Neural cell (in vitro differentiated cells): ENCODE data around the gene CNKSR2. TPM values are rescaled to one million over a fixed set of nuclear protein-coding genes. Genes with fewer than 3 reads are reported as not detected.

Source experiments
- H2AFZ ChIP-seq: fragments of 200-600, 300-800 bp; sonication (generic), shearing (Covaris generic); 2 replicates; pipeline ENCODE4 v1.6.0; 2014; ENCODE audit warnings: low read depth, mild to moderate bottlenecking, antibody characterized with exemption, low read length, moderate library complexity
- H3F3A ChIP-seq: fragments of 200-600 bp; shearing (Covaris generic); 2 replicates; pipeline ENCODE4 v1.6.1; 2016; ENCODE audit warnings: mild to moderate bottlenecking, moderate library complexity, mixed read lengths, antibody characterized with exemption, low read length; ENCODE audit not compliant: insufficient read depth, poor library complexity, severe bottlenecking
- H3K27ac ChIP-seq: fragments of 200-600, 300-800 bp; sonication (generic), shearing (Covaris generic); 2 replicates; pipeline ENCODE4 v1.5.1; 2014; ENCODE audit warnings: mild to moderate bottlenecking, low read length, moderate library complexity
- H3K27me3 ChIP-seq: fragments of 300-800, 200-600 bp; sonication (generic), shearing (Covaris generic); 2 replicates; pipeline ENCODE4 v1.6.0; 2014; ENCODE audit warnings: mild to moderate bottlenecking, low read depth, low read length, moderate library complexity; ENCODE audit not compliant: insufficient read depth
- H3K36me3 ChIP-seq: fragments of 300-800, 200-600 bp; sonication (generic), shearing (Covaris generic); 2 replicates; pipeline ENCODE4 v1.5.1; 2014; ENCODE audit warnings: mild to moderate bottlenecking, antibody characterized with exemption, low read length, moderate library complexity; ENCODE audit not compliant: insufficient read depth
- H3K4me2 ChIP-seq: fragments of 300-800, 200-600 bp; sonication (generic), shearing (Covaris generic); 2 replicates; pipeline ENCODE4 v1.6.0; 2014; ENCODE audit warnings: mild to moderate bottlenecking, low read length
- H3K4me3 ChIP-seq: fragments of 300-800, 200-600 bp; sonication (generic), shearing (Covaris generic); 2 replicates; pipeline ENCODE4 v1.5.1; 2014; ENCODE audit warnings: mild to moderate bottlenecking, low read length, moderate library complexity
- H3K79me2 ChIP-seq: fragments of 200-600 bp; shearing (Covaris generic); replicated peaks from 2 replicates; pipeline ENCODE4 v1.6.0; 2014; ENCODE audit warnings: mild to moderate bottlenecking, low read length, moderate library complexity; ENCODE audit not compliant: insufficient read depth
- H3K9ac ChIP-seq: fragments of 300-800, 200-600 bp; sonication (generic), shearing (Covaris generic); 2 replicates; pipeline ENCODE4 v1.6.1; 2016; ENCODE audit warnings: mild to moderate bottlenecking, low read length, mixed read lengths
- H3K9me2 ChIP-seq: fragments of 200-600 bp; shearing (Covaris generic); 2 replicates; pipeline ENCODE4 v1.6.1; 2016; ENCODE audit warnings: mild to moderate bottlenecking, low read length, mixed read lengths; ENCODE audit not compliant: insufficient read depth
- H3K9me3 ChIP-seq: fragments of 200-600, 300-800 bp; sonication (generic), shearing (Covaris generic); 2 replicates; pipeline ENCODE4 v1.6.1; 2016; ENCODE audit warnings: mild to moderate bottlenecking, mixed run types, low read length, moderate library complexity, mixed read lengths
- H4K20me1 ChIP-seq: fragments of 200-600 bp; shearing (Covaris generic); 2 replicates; pipeline ENCODE4 v1.6.1; 2016; ENCODE audit warnings: mild to moderate bottlenecking, mixed run types; ENCODE audit not compliant: insufficient read depth
- EP300 ChIP-seq: fragments of 450-650 bp; conservative IDR thresholded peaks from 2 replicates; pipeline ENCODE4 v1.6.1; 2014; ENCODE audit warnings: antibody characterized with exemption, mild to moderate bottlenecking, moderate library complexity; ENCODE audit not compliant: poor library complexity, severe bottlenecking
- EZH2 ChIP-seq: fragments of 200-600, 300-800 bp; shearing (Covaris generic), sonication (generic); IDR thresholded peaks from 2 replicates; pipeline ENCODE4 v1.6.1; 2014; ENCODE audit warnings: antibody characterized with exemption, low read length, borderline replicate concordance, mild to moderate bottlenecking; ENCODE audit not compliant: insufficient read depth, poor library complexity, severe bottlenecking
- MXI1 ChIP-seq: fragments of 450-650 bp; conservative IDR thresholded peaks from 2 replicates; pipeline ENCODE4 v1.6.1; 2014; ENCODE audit warnings: antibody characterized with exemption, mild to moderate bottlenecking; ENCODE audit not compliant: poor library complexity, severe bottlenecking
- POLR2AphosphoS5 ChIP-seq: IDR thresholded peaks from 2 replicates; pipeline ENCODE4 v1.6.1; 2012
- RAD21 ChIP-seq: fragments of 450-650 bp; conservative IDR thresholded peaks from 2 replicates; pipeline ENCODE4 v1.6.1; 2014; ENCODE audit warnings: antibody characterized with exemption, mild to moderate bottlenecking, moderate library complexity
- SMC3 ChIP-seq: fragments of 450-650 bp; conservative IDR thresholded peaks from 2 replicates; pipeline ENCODE4 v1.6.1; 2014; ENCODE audit warnings: antibody characterized with exemption, mild to moderate bottlenecking, moderate library complexity; ENCODE audit not compliant: poor library complexity
- TAF1 ChIP-seq: IDR thresholded peaks from 2 replicates; pipeline ENCODE4 v1.6.1; 2012; ENCODE audit warnings: low read depth
- polyA plus RNA-seq: library from polyadenylated mRNA; depleted of rRNA; stranded (reverse); fragments of >200 nt; gene quantifications from 2 replicates; pipeline ENCODE4 v1.2.3, GENCODE V29; 2014
- TF ChIP-seq, protein P1 (sequence below): IDR thresholded peaks from 2 replicates; pipeline ENCODE4 v1.6.1; 2012; ENCODE audit warnings: borderline replicate concordance
- TF ChIP-seq, protein P2 (sequence below): fragments of 450-650 bp; IDR thresholded peaks from 2 replicates; pipeline ENCODE4 v1.5.1; 2014; ENCODE audit warnings: antibody characterized with exemption, mild to moderate bottlenecking, moderate library complexity; ENCODE audit not compliant: poor library complexity, severe bottlenecking

CNKSR2 gene
- polyA plus RNA-seq, 1 donor from 2014 or later = 31.1 TPM

DNA sequence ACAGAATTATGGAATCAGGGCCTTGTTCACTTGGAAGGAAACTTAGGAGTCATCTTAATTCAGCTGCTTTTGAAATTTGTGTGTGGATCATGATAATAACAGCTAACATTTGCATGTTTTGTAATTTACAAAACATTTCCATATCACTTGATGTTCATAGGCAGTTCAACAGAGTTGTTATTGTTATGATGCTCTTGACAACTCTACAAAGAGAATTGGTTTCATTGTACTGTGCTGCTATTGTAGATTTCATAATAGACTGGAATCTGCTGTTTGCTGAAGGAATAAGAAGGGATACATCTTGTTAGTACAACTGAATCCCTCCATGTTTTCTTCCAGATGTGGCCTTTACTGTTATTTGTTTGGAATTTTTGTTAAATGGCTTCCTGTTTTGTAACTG lies 83.5 kb downstream of the CNKSR2 start:
- TF ChIP-seq, protein P1, sequence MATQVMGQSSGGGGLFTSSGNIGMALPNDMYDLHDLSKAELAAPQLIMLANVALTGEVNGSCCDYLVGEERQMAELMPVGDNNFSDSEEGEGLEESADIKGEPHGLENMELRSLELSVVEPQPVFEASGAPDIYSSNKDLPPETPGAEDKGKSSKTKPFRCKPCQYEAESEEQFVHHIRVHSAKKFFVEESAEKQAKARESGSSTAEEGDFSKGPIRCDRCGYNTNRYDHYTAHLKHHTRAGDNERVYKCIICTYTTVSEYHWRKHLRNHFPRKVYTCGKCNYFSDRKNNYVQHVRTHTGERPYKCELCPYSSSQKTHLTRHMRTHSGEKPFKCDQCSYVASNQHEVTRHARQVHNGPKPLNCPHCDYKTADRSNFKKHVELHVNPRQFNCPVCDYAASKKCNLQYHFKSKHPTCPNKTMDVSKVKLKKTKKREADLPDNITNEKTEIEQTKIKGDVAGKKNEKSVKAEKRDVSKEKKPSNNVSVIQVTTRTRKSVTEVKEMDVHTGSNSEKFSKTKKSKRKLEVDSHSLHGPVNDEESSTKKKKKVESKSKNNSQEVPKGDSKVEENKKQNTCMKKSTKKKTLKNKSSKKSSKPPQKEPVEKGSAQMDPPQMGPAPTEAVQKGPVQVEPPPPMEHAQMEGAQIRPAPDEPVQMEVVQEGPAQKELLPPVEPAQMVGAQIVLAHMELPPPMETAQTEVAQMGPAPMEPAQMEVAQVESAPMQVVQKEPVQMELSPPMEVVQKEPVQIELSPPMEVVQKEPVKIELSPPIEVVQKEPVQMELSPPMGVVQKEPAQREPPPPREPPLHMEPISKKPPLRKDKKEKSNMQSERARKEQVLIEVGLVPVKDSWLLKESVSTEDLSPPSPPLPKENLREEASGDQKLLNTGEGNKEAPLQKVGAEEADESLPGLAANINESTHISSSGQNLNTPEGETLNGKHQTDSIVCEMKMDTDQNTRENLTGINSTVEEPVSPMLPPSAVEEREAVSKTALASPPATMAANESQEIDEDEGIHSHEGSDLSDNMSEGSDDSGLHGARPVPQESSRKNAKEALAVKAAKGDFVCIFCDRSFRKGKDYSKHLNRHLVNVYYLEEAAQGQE = no peak
- TF ChIP-seq MXI1 (no peak), SMC3 (no peak), EZH2 (no peak), POLR2AphosphoS5 (no peak), RAD21 (no peak), TAF1 (no peak), EP300 (no peak)
- TF ChIP-seq, protein P2, sequence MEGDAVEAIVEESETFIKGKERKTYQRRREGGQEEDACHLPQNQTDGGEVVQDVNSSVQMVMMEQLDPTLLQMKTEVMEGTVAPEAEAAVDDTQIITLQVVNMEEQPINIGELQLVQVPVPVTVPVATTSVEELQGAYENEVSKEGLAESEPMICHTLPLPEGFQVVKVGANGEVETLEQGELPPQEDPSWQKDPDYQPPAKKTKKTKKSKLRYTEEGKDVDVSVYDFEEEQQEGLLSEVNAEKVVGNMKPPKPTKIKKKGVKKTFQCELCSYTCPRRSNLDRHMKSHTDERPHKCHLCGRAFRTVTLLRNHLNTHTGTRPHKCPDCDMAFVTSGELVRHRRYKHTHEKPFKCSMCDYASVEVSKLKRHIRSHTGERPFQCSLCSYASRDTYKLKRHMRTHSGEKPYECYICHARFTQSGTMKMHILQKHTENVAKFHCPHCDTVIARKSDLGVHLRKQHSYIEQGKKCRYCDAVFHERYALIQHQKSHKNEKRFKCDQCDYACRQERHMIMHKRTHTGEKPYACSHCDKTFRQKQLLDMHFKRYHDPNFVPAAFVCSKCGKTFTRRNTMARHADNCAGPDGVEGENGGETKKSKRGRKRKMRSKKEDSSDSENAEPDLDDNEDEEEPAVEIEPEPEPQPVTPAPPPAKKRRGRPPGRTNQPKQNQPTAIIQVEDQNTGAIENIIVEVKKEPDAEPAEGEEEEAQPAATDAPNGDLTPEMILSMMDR = no peak
- Histone ChIP-seq H3K4me2 (no peak overlapping the region), H3K9ac (no peak overlapping the region), H3K9me2 (no peaks in the 10 kb centered on the region), H3K79me2 (no peaks in the 10 kb centered on the region), H3K27ac (no peak overlapping the region), H2AFZ (no peak overlapping the region), H3K36me3 (no peaks in the 10 kb centered on the region), H3F3A (no peaks in the 10 kb centered on the region), H3K4me3 (no peak overlapping the region), H3K27me3 (no peaks in the 10 kb centered on the region), H4K20me1 (no peaks in the 10 kb centered on the region), H3K9me3 (no peaks in the 10 kb centered on the region)

DNA sequence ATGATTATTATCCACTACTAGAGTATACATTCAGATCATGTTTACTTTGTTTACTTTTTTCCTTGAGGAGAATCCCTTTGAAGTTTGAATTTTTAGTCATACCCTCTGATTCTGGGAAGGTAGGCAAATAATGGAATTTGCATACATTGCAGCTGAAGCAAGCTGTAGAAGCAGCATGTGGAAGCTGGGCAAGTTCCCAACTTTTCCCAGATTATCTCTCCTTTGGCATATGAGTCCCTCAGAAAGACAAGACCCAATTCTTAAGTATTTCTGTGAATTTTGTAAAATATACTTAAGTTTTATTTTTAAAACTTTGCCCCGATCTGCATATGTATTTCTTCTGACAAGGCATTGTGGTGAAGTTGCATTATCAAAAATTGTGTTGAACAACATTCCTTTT lies 94.9 kb downstream of the CNKSR2 start:
- no peaks in the 10 kb centered on the region for H3K36me3 ChIP-seq
- no peak for TF ChIP-seq RAD21
- TF ChIP-seq POLR2AphosphoS5 = no peak
- TF ChIP-seq, protein P2 = no peak
- TF ChIP-seq TAF1 = no peak
- TF ChIP-seq MXI1 = no peak
- TF ChIP-seq, protein P1 = no peak
- TF ChIP-seq SMC3 = no peak
- TF ChIP-seq EZH2 = no peak
- TF ChIP-seq EP300 = no peak
- H3K9me3 ChIP-seq = no peaks in the 10 kb centered on the region
- H3K4me2 ChIP-seq = no peak overlapping the region
- no peaks in the 10 kb centered on the region for H3K79me2 ChIP-seq
- no peak overlapping the region for H3K9ac ChIP-seq
- H3K9me2 ChIP-seq = no peaks in the 10 kb centered on the region
- no peak overlapping the region for H2AFZ ChIP-seq
- H3K27ac ChIP-seq = no peak overlapping the region
- H3K27me3 ChIP-seq = no peaks in the 10 kb centered on the region
- no peak overlapping the region for H3K4me3 ChIP-seq
- H4K20me1 ChIP-seq = no peaks in the 10 kb centered on the region
- no peaks in the 10 kb centered on the region for H3F3A ChIP-seq
